Psoas muscle (tissue), 7 donors: ENCODE data around the gene EDRF1. TPM values are rescaled to one million over a fixed set of nuclear protein-coding genes. Genes with fewer than 3 reads are reported as not detected.

Experiments
- polyA plus RNA-seq, 3 donors: library from polyadenylated mRNA; stranded (reverse); fragments of 200-250 nt; gene quantifications; one replicate each; pipeline ENCODE4 v1.2.3, GENCODE V29; 2013
- total RNA-seq, 4 donors: library from RNA; stranded (reverse); fragmentation: NEBNext Ultra II Directional in 2 of 4; extraction: Animal tissue kit (Norgen Biotek cat#: 25700) in 2 of 4; gene quantifications; one replicate each; pipeline versions ENCODE4 v1.2.1 to v1.2.4, GENCODE V29; 2021 to 2023
- donor health status: healthy with polysubstance abuse.
- donor health status: DM: no; HTN: no; CAD: no; lungs with moderate emphysema.
- donor health status: Bipolar disorder and iron deficiency.
- donor health status: healthy.
- donor health status: DM: no; HTN: no; CAD: no.
- donor health status: DM: no; HTN: no; CAD: no.
- donor health status: DM: yes; HTN: yes; CAD: no.

EDRF1 gene
- total and polyA plus RNA-seq, 7 donors: 7.6 to 17.7 (median 11.5) TPM

Other genes starting within 250 kb of the EDRF1 start
- gene TEX36, start 36.5 kb upstream of the EDRF1 start, total RNA-seq: not detected
- gene TEX36, start 36.5 kb upstream of the EDRF1 start, polyA plus RNA-seq: not detected
- gene MMP21, start 56.1 kb downstream of the EDRF1 start, total RNA-seq: under 1 TPM in 1 of 4 donors, not detected in 3; 0.17 TPM
- under 1 TPM in 2 of 3 donors, not detected in 1; 0.03 to 0.04 TPM for gene MMP21, start 56.1 kb downstream of the EDRF1 start, polyA plus RNA-seq
- 10 to 100 TPM; 47.5 to 73.6 (median 59.0) TPM for gene UROS, start 103.5 kb downstream of the EDRF1 start, total RNA-seq
- 10 to 100 TPM; 39.6 to 57.1 (median 52.0) TPM for gene UROS, start 103.5 kb downstream of the EDRF1 start, polyA plus RNA-seq
- 10 to 100 TPM; 57.6 to 87.6 (median 78.2) TPM for gene BCCIP, start 103.8 kb downstream of the EDRF1 start, total RNA-seq
- 100 to 1,000 TPM; 102 to 235 (median 184) TPM for gene BCCIP, start 103.8 kb downstream of the EDRF1 start, polyA plus RNA-seq
- 10 to 100 TPM; 21.5 to 35.2 (median 32.7) TPM for gene DHX32, start 161.6 kb downstream of the EDRF1 start, total RNA-seq
- 10 to 100 TPM; 20.2 to 47.7 (median 25.8) TPM for gene DHX32, start 161.6 kb downstream of the EDRF1 start, polyA plus RNA-seq
- under 1 TPM in 1 of 4 donors, not detected in 3; 0.49 TPM for gene FANK1, start 176.9 kb downstream of the EDRF1 start, total RNA-seq
- under 1 TPM; 0.23 to 0.31 (median 0.27) TPM for gene FANK1, start 176.9 kb downstream of the EDRF1 start, polyA plus RNA-seq